ENCODE measurements around the gene SLC35D2. TPM values are rescaled to one million over a fixed set of nuclear protein-coding genes. Genes with fewer than 3 reads are reported as not detected.
"Not testable (repeated sequence)": the region's sequence is repeated elsewhere in the genome, so short reads cannot be mapped to it uniquely, and the experiment has no call there.

The SLC35D2 gene
- total RNA-seq, 1 donor from 2014 or later: 32.4 TPM

GRCh38 chr9:96376891-96377874 is 6.3 kb downstream of the SLC35D2 start:
- peak; percentile 53 for DNase-seq
- Histone ChIP-seq H3K4me1 (peaks cover 11% of the 10 kb centered on the region), H3K4me3 (no peak overlapping the region), H3K27ac (no peak overlapping the region), H3K36me3 (no peaks in the 10 kb centered on the region), H3K27me3 (ENCODE audit: low read depth) (no peaks in the 10 kb centered on the region), H3K9me3 (no peaks in the 10 kb centered on the region)
- intact Hi-C loops (cut with DNase I): no loop called here
- peak; percentile 82 to 95 for ATAC-seq
- TF ChIP-seq CTCF (IDR thresholded peaks at IDR 0.05): no peak

- ATAC-seq; intact Hi-C loops (cut with DNase I): not testable (repeated sequence)
These were observed 8.0 kb downstream of the SLC35D2 start for GRCh38 chr9:96375507-96375906.

GRCh38 chr9:96367943-96368342 is 15.6 kb downstream of the SLC35D2 start:
- no peaks in the 10 kb centered on the region for H3K9me3 ChIP-seq
- H3K4me1 ChIP-seq: no peaks in the 10 kb centered on the region
- H3K27me3 ChIP-seq (ENCODE audit: low read depth): no peaks in the 10 kb centered on the region
- H3K27ac ChIP-seq: no peak overlapping the region
- DNase-seq: no peak
- ATAC-seq: no peak
- no peak overlapping the region for H3K4me3 ChIP-seq
- no peak for TF ChIP-seq CTCF (IDR thresholded peaks at IDR 0.05)
- intact Hi-C loops (cut with DNase I): no loop called here
- H3K36me3 ChIP-seq: peaks cover 27% of the 10 kb centered on the region

More at GRCh38 chr9:96375507-96375906, 8.0 kb downstream of the SLC35D2 start:
- H3K27ac ChIP-seq; H3K4me1 ChIP-seq; H3K27me3 ChIP-seq (ENCODE audit: low read depth); DNase-seq; H3K36me3 ChIP-seq; H3K9me3 ChIP-seq; H3K4me3 ChIP-seq: not testable (repeated sequence)

GRCh38 chr9:96363175-96363967 is 20.1 kb downstream of the SLC35D2 start:
- Histone ChIP-seq H3K27ac (no peak overlapping the region), H3K9me3 (no peaks in the 10 kb centered on the region), H3K4me3 (no peak overlapping the region), H3K4me1 (no peaks in the 10 kb centered on the region), H3K36me3 (peaks cover 50% of the 10 kb centered on the region), H3K27me3 (ENCODE audit: low read depth) (no peaks in the 10 kb centered on the region)
- ATAC-seq (no peak), DNase-seq (no peak)
- no peak for TF ChIP-seq CTCF (IDR thresholded peaks at IDR 0.05)
- intact Hi-C loops (cut with DNase I): no loop called here

GRCh38 chr9:96362119-96362518 is 21.4 kb downstream of the SLC35D2 start:
- H3K27me3 ChIP-seq (ENCODE audit: low read depth); ATAC-seq; DNase-seq; intact Hi-C loops (cut with DNase I); H3K4me3 ChIP-seq; H3K9me3 ChIP-seq; H3K27ac ChIP-seq; H3K4me1 ChIP-seq: not testable (repeated sequence)
- H3K36me3 ChIP-seq: peaks cover 54% of the 10 kb centered on the region

GRCh38 chr9:96361668-96362067 is 21.8 kb downstream of the SLC35D2 start:
- no peak for TF ChIP-seq CTCF (IDR thresholded peaks at IDR 0.05)
- H3K27me3 ChIP-seq (ENCODE audit: low read depth): no peaks in the 10 kb centered on the region
- H3K4me1 ChIP-seq: no peaks in the 10 kb centered on the region
- DNase-seq (no peak), ATAC-seq (no peak)
- H3K27ac ChIP-seq: no peak overlapping the region
- no peak overlapping the region for H3K4me3 ChIP-seq
- no peaks in the 10 kb centered on the region for H3K9me3 ChIP-seq
- peaks cover 54% of the 10 kb centered on the region for H3K36me3 ChIP-seq
- intact Hi-C loops (cut with DNase I): no loop called here

Measured in lower lobe of right lung (tissue), 2 donors.